PC-3 (cell line): ENCODE measurements around the gene LIPC. TPM values are rescaled to one million over a fixed set of nuclear protein-coding genes. Genes with fewer than 3 reads are reported as not detected.

Source experiments
- ATAC-seq: fragments of 200-7000 bp; cut with Tn5 transposase; 2 replicates; pipeline ENCODE4 v1.9.1; 2020; ENCODE audit warnings: mild to moderate bottlenecking, moderate library complexity
- BruUV-seq: library from RNA; stranded (reverse); fragments of 400-500 nt; replicated peaks from 2 replicates; lab custom pipeline; 2021; lab: Mats Ljungman, UMichigan
- CTCF ChIA-PET: fragments of 300-600 bp; sonication (Branson Sonifier 250); formaldehyde crosslinking; loops from one replicate; lab custom pipeline; 2022; ENCODE audit warnings: antibody characterized with exemption; lab: Charles Lee
- POLR2A ChIA-PET: fragments of 300-600 bp; sonication (Branson Sonifier 250); formaldehyde crosslinking; loops from one replicate; lab custom pipeline; 2022; ENCODE audit warnings: antibody characterized with exemption; ENCODE audit not compliant: unreplicated experiment; lab: Charles Lee
- DNase-seq: peaks from one replicate; pipeline ENCODE4 v3.0.0-alpha.2; 2015
- H2AFZ ChIP-seq: fragments of 300-600 bp; sonication (generic); 2 replicates; pipeline ENCODE4 v1.6.0; 2016; ENCODE audit warnings: antibody characterized with exemption, low read length
- H3F3A ChIP-seq: fragments of 300-600 bp; sonication (generic); one replicate; pipeline ENCODE4 v1.6.0; 2017; ENCODE audit warnings: antibody characterized with exemption, low read length, control low read depth, mild to moderate bottlenecking; ENCODE audit not compliant: unreplicated experiment
- H3K27ac ChIP-seq: fragments of 300-600 bp; sonication (generic); 2 replicates; pipeline ENCODE4 v1.5.1; 2016; ENCODE audit warnings: mild to moderate bottlenecking, low read length
- H3K27me3 ChIP-seq: fragments of 300-600 bp; sonication (generic); 2 replicates; pipeline ENCODE4 v1.6.1; 2016; ENCODE audit warnings: low read length, mixed read lengths
- H3K36me3 ChIP-seq: fragments of 300-600 bp; sonication (generic); 2 replicates; pipeline ENCODE4 v1.6.1; 2016; ENCODE audit warnings: low read depth, mixed run types, low read length, mixed read lengths
- H3K4me1 ChIP-seq: fragments of 300-600 bp; sonication (generic); 2 replicates; pipeline ENCODE4 v1.5.1; 2016; ENCODE audit warnings: low read length; ENCODE audit not compliant: insufficient read depth
- H3K4me2 ChIP-seq: fragments of 300-600 bp; sonication (generic); 2 replicates; pipeline ENCODE4 v1.6.0; 2016; ENCODE audit warnings: low read length
- H3K4me3 ChIP-seq: fragments of 300-600 bp; sonication (generic); 2 replicates; pipeline ENCODE4 v1.5.1; 2016; ENCODE audit warnings: mild to moderate bottlenecking, low read length, mixed read lengths
- H3K79me2 ChIP-seq: fragments of 300-600 bp; sonication (generic); 2 replicates; pipeline ENCODE4 v1.6.1; 2017; ENCODE audit warnings: low read length, mixed read lengths
- H3K9ac ChIP-seq: fragments of 300-600 bp; sonication (generic); 2 replicates; pipeline ENCODE4 v1.6.0; 2016; ENCODE audit warnings: mild to moderate bottlenecking, low read length
- H3K9me2 ChIP-seq: fragments of 300-600 bp; sonication (generic); replicated peaks from 2 replicates; pipeline ENCODE4 v1.6.1; 2016; ENCODE audit warnings: mixed run types, low read length, mixed read lengths
- H3K9me3 ChIP-seq: fragments of 300-600 bp; sonication (generic); 2 replicates; pipeline ENCODE4 v1.6.1; 2016; ENCODE audit warnings: low read length, mixed read lengths
- H4K20me1 ChIP-seq: fragments of 300-600 bp; sonication (generic); 2 replicates; pipeline ENCODE4 v1.6.1; 2016; ENCODE audit warnings: low read length, mixed read lengths
- EZH2 ChIP-seq: fragments of 300-600 bp; sonication (generic); IDR thresholded peaks from one replicate; pipeline ENCODE4 v1.6.1; 2017; ENCODE audit warnings: antibody characterized with exemption, mild to moderate bottlenecking, low read length; ENCODE audit not compliant: unreplicated experiment
- EZH2phosphoT487 ChIP-seq: fragments of 300-600 bp; sonication (generic); IDR thresholded peaks from 2 replicates; pipeline ENCODE4 v1.6.1; 2018; ENCODE audit warnings: mild to moderate bottlenecking, antibody characterized with exemption, low read length, borderline replicate concordance
- intact Hi-C: fragments of 100-400 bp; cut with micrococcal nuclease; formaldehyde crosslinking; loops from 2 replicates; pipeline ENCODE4 v1.9.0; 2023
- total RNA-seq: library from RNA; depleted of rRNA; stranded (reverse); fragments of >200 nt; gene quantifications from 2 replicates; pipeline ENCODE4 v1.2.3, GENCODE V29; 2014
- TF ChIP-seq, protein P1 (sequence below): fragments of 300-600 bp; sonication (generic); conservative IDR thresholded peaks from 2 replicates; pipeline ENCODE4 v1.5.1; 2017; ENCODE audit warnings: antibody characterized with exemption, low read depth, mild to moderate bottlenecking, low read length

The LIPC gene
- total RNA-seq, 1 experiment from 2014 or later, result not detected

DNA sequence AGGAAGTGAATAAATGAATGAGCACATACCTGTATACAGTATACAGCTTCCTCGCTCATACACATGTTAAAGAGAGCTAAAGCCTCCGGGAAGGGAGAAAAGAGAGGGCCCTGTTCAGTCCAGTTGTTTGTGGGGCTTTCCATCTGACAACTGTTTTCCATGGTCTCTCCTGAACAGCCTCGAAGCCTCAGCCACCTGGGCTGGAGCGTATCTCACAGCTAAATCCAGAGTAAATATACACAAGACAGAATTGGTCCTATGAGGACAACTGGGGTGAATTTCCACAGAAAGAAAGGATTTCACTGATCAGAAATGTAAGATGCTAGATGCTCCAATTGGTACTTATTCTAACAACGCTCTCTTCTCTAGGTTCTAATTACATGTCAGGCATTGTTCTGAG, 103.5 kb downstream of the LIPC start:
- no peaks in the 10 kb centered on the region for H3K36me3 ChIP-seq
- ATAC-seq (no peak), DNase-seq (no peak)
- no peak overlapping the region for H3K27ac ChIP-seq
- TF ChIP-seq EZH2phosphoT487 (no peak), EZH2 (no peak)
- TF ChIP-seq, protein P1, sequence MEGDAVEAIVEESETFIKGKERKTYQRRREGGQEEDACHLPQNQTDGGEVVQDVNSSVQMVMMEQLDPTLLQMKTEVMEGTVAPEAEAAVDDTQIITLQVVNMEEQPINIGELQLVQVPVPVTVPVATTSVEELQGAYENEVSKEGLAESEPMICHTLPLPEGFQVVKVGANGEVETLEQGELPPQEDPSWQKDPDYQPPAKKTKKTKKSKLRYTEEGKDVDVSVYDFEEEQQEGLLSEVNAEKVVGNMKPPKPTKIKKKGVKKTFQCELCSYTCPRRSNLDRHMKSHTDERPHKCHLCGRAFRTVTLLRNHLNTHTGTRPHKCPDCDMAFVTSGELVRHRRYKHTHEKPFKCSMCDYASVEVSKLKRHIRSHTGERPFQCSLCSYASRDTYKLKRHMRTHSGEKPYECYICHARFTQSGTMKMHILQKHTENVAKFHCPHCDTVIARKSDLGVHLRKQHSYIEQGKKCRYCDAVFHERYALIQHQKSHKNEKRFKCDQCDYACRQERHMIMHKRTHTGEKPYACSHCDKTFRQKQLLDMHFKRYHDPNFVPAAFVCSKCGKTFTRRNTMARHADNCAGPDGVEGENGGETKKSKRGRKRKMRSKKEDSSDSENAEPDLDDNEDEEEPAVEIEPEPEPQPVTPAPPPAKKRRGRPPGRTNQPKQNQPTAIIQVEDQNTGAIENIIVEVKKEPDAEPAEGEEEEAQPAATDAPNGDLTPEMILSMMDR, result no peak
- no peak overlapping the region for H3K9ac ChIP-seq
- H3K4me3 ChIP-seq, result no peak overlapping the region
- H3K9me2 ChIP-seq, result no peaks in the 10 kb centered on the region
- no peak overlapping the region for H2AFZ ChIP-seq
- H3K79me2 ChIP-seq, result no peaks in the 10 kb centered on the region
- CTCF ChIA-PET, result no interaction called here
- no peaks in the 10 kb centered on the region for H3F3A ChIP-seq
- no peaks in the 10 kb centered on the region for H3K9me3 ChIP-seq
- no peaks in the 10 kb centered on the region for H4K20me1 ChIP-seq
- POLR2A ChIA-PET, result interaction anchor here (0.7 kb wide), 1 partner anchor 349 kb away, joined by 3 read pairs; no protein-coding TSS in a partner anchor
- no TSS peak for BruUV-seq
- H3K27me3 ChIP-seq, result no peaks in the 10 kb centered on the region
- intact Hi-C loops, result no loop called here
- H3K4me1 ChIP-seq, result no peaks in the 10 kb centered on the region
- H3K4me2 ChIP-seq, result no peak overlapping the region

DNA sequence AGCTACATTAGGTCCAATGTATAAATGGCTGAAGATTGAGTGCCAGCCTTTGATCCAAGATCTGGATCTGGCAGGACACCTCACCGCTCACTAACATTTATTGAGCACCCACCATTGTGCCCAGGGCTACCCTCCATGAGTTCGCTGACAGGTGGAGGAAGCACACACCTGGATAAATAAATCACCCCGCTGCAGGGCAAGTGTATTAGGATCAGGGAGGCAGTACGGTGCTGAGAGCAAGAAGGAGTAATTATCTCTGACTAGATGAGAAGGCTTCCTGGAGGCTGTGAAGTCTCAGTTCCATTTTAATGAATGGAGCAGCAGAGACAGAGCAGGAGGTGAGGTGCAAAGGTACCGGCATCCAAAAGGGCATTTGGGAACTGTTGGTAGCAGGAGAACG, 104.1 kb downstream of the LIPC start:
- no peak overlapping the region for H3K9ac ChIP-seq
- ChIA-PET POLR2A (interaction anchor here (0.7 kb wide), 1 partner anchor 349 kb away, joined by 3 read pairs; no protein-coding TSS in a partner anchor), CTCF (no interaction called here)
- no peaks in the 10 kb centered on the region for H3K27me3 ChIP-seq
- H3K36me3 ChIP-seq, result no peaks in the 10 kb centered on the region
- DNase-seq (no peak), ATAC-seq (no peak)
- H3K79me2 ChIP-seq, result no peaks in the 10 kb centered on the region
- no peak overlapping the region for H3K4me2 ChIP-seq
- H3K4me1 ChIP-seq, result no peaks in the 10 kb centered on the region
- no peaks in the 10 kb centered on the region for H3F3A ChIP-seq
- BruUV-seq, result no TSS peak
- no peak overlapping the region for H3K27ac ChIP-seq
- H4K20me1 ChIP-seq, result no peaks in the 10 kb centered on the region
- intact Hi-C loops, result no loop called here
- TF ChIP-seq EZH2, result no peak
- TF ChIP-seq, protein P1, result no peak
- TF ChIP-seq EZH2phosphoT487, result no peak
- H3K9me2 ChIP-seq, result no peaks in the 10 kb centered on the region
- H2AFZ ChIP-seq, result no peak overlapping the region
- no peaks in the 10 kb centered on the region for H3K9me3 ChIP-seq
- no peak overlapping the region for H3K4me3 ChIP-seq

DNA sequence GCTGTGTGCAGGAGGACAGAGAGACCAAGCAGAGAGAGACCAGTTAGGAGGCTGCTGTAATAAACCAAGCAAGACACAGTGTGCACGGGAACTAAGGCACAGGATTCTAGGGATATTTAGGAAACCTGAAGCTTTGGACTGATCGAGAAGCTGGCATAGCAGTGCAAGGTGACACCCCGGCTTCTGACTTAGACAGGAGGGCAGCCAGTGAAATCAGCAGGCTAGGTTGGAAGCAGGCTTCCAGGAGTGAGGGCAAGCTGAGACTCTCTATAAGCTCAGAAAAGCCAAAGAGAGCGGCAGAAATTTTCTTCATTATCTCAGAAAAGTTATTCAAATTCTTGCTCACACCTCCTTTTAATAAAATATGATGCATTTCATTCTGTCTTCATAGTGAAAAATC, 104.6 kb downstream of the LIPC start:
- H2AFZ ChIP-seq, result no peak overlapping the region
- H3K4me1 ChIP-seq, result no peaks in the 10 kb centered on the region
- intact Hi-C loops, result no loop called here
- H3F3A ChIP-seq, result no peaks in the 10 kb centered on the region
- no peak overlapping the region for H3K27ac ChIP-seq
- H3K36me3 ChIP-seq, result no peaks in the 10 kb centered on the region
- H3K79me2 ChIP-seq, result no peaks in the 10 kb centered on the region
- H3K9me2 ChIP-seq, result no peaks in the 10 kb centered on the region
- H3K4me3 ChIP-seq, result no peak overlapping the region
- no TSS peak for BruUV-seq
- H4K20me1 ChIP-seq, result no peaks in the 10 kb centered on the region
- ChIA-PET CTCF (no interaction called here), POLR2A (no interaction called here)
- TF ChIP-seq EZH2 (no peak), EZH2phosphoT487 (no peak)
- TF ChIP-seq, protein P1, result no peak
- no peak overlapping the region for H3K4me2 ChIP-seq
- DNase-seq (no peak), ATAC-seq (no peak)
- H3K9ac ChIP-seq, result no peak overlapping the region
- no peaks in the 10 kb centered on the region for H3K9me3 ChIP-seq
- H3K27me3 ChIP-seq, result no peaks in the 10 kb centered on the region
